Esophagus mucosa (tissue), 1 donor: ENCODE results near the gene KLRF1. TPM values are rescaled to one million over a fixed set of nuclear protein-coding genes. Genes with fewer than 3 reads are reported as not detected.

Source experiments
- ATAC-seq: fragments of 200-7000 bp; cut with Tn5 transposase; one replicate; pipeline ENCODE4 v1.9.1; 2020
- total RNA-seq: library from RNA; stranded (reverse); gene quantifications from one replicate; pipeline ENCODE4 v1.2.4, GENCODE V29; 2023
- donor health status: DM: yes; HTN: yes; CAD: no.

The KLRF1 gene
- 0.36 TPM for total RNA-seq

GRCh38 chr12:9827209-9827888 is at the start of gene KLRF1:
TSS of gene KLRF1 (plus strand) at chr12:9827481. CDS start at chr12:9827545, 64 bp downstream.
- ATAC-seq: no peak

- ATAC-seq: no peak
Measured at GRCh38 chr12:9779209-9779608, 48.1 kb upstream of the KLRF1 start.

- no peak for ATAC-seq
Measured at GRCh38 chr12:9781360-9781759, 45.9 kb upstream of the KLRF1 start.

- ATAC-seq: no peak
Measured at GRCh38 chr12:9782547-9783382, 44.5 kb upstream of the KLRF1 start.

- ATAC-seq: no peak
Measured at GRCh38 chr12:9784326-9784725, 43.0 kb upstream of the KLRF1 start.

- no peak for ATAC-seq
Measured at GRCh38 chr12:9784816-9785215, 42.5 kb upstream of the KLRF1 start.

- no peak for ATAC-seq
Measured at GRCh38 chr12:9786726-9787717, 40.3 kb upstream of the KLRF1 start.

GRCh38 chr12:9792185-9792900 is 34.9 kb upstream of the KLRF1 start:
- no peak for ATAC-seq

GRCh38 chr12:9792961-9793617 is 34.2 kb upstream of the KLRF1 start:
- ATAC-seq: no peak

GRCh38 chr12:9793779-9794395 is 33.4 kb upstream of the KLRF1 start:
- no peak for ATAC-seq

GRCh38 chr12:9794484-9795093 is 32.7 kb upstream of the KLRF1 start:
- ATAC-seq: no peak

GRCh38 chr12:9795945-9796344 is 31.3 kb upstream of the KLRF1 start:
- ATAC-seq: no peak

GRCh38 chr12:9796346-9796745 is 30.9 kb upstream of the KLRF1 start:
- ATAC-seq: no peak

- ATAC-seq: no peak
Measured at GRCh38 chr12:9796971-9797370, 30.3 kb upstream of the KLRF1 start.

GRCh38 chr12:9797722-9798619 is 29.3 kb upstream of the KLRF1 start:
- ATAC-seq: peak; percentile 100

- no peak for ATAC-seq
Measured at GRCh38 chr12:9799961-9800360, 27.3 kb upstream of the KLRF1 start.

GRCh38 chr12:9805883-9806282 is 21.4 kb upstream of the KLRF1 start:
- ATAC-seq: no peak

GRCh38 chr12:9806714-9807113 is 20.6 kb upstream of the KLRF1 start:
- ATAC-seq: no peak

GRCh38 chr12:9808504-9808903 is 18.8 kb upstream of the KLRF1 start:
- peak; percentile 54 for ATAC-seq

GRCh38 chr12:9809338-9809737 is 17.9 kb upstream of the KLRF1 start:
- ATAC-seq: no peak
